Measurements from ENCODE around the gene CD36. TPM values are rescaled to one million over a fixed set of nuclear protein-coding genes. Genes with fewer than 3 reads are reported as not detected.

Gene CD36
- total and polyA plus RNA-seq, 4 donors, result 40.1 to 726 (median 115) TPM

DNA sequence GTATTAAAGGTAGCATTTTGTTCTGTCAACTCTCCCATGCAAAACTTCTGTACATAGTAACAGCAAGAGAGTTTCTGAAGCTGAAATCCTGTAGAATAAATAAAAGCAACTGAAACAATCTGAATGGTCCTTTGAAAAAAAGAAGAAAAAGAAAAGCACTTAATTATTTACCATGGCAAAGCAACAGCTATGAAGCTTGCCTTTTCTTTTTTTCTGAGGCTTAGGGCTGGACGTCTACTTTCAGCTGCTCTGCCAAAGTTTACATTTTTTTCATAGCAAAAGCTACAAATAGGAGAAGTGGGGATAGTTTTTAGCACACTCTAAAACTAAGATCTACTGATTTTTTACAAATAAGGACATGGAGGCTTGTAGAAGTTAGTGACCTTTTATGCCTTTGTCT is 31.3 kb upstream of the CD36 start:
- Histone ChIP-seq H3K4me3 (no peak overlapping the region), H3K4me1 (ENCODE audit: control insufficient read depth in 5 of 5, insufficient read depth in 5 of 5, low read length in 5 of 5) (peaks cover 2 to 52% (median 22%) of the 10 kb centered on the region in 5 donors), H3K9me3 (ENCODE audit: control insufficient read depth in 4 of 4, insufficient read depth in 3 of 4, low read length in 3 of 4) (no peaks in the 10 kb centered on the region), H3K9ac (ENCODE audit: insufficient read depth in 1 of 2, low read length in 2 of 2) (peak overlapping the region in 1 of 2 donors; percentile 17), H3K27me3 (ENCODE audit: control insufficient read depth in 3 of 3, insufficient read depth in 3 of 3, low read length in 2 of 3) (no peaks in the 10 kb centered on the region), H3K27ac (ENCODE audit: low read depth in 1 of 2, low read length in 1 of 2) (peak overlapping the region in 1 of 2 donors; percentile 53), H3K36me3 (ENCODE audit: control insufficient read depth in 4 of 4, insufficient read depth in 4 of 4, low read length in 4 of 4) (no peaks in the 10 kb centered on the region)
- no peak for TF ChIP-seq CTCF (IDR thresholded peaks at IDR 0.05; ENCODE audit: control extremely low read depth, extremely low read depth)
- peak in 2 of 3 donors; percentile 82 to 84 for DNase-seq
- whole genome bisulfite sequencing, 2 donors, result 45 to 61% methylated on average over 1 of the region's 1 CpG
- ATAC-seq (ENCODE audit: insufficient read depth, low FRiP score), result no peak

DNA sequence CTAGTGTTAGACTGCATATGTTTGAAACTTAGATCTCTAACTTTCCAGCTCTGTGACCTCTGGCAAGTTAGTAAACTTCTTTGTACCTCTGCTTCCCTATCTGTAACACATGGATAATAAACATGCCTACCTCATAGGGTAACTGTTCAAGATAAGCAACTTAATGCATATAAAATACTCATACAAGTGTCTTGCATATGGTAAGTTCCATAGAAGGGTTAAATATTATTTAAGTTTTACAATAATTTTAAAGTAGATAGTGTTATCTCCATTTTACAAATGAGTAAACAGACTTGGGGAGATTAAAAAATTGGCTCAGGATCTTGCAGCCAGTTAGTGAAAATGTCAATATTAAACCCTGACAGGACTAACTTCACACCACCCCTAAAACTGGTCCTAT is 30.1 kb upstream of the CD36 start:
- Histone ChIP-seq H3K9ac (ENCODE audit: insufficient read depth in 1 of 2, low read length in 2 of 2) (no peak overlapping the region), H3K36me3 (ENCODE audit: control insufficient read depth in 4 of 4, insufficient read depth in 4 of 4, low read length in 4 of 4) (no peaks in the 10 kb centered on the region), H3K9me3 (ENCODE audit: control insufficient read depth in 4 of 4, insufficient read depth in 3 of 4, low read length in 3 of 4) (no peaks in the 10 kb centered on the region), H3K4me1 (ENCODE audit: control insufficient read depth in 5 of 5, insufficient read depth in 5 of 5, low read length in 5 of 5) (peaks cover 2 to 54% (median 22%) of the 10 kb centered on the region in 5 donors), H3K4me3 (no peak overlapping the region), H3K27ac (ENCODE audit: low read depth in 1 of 2, low read length in 1 of 2) (no peak overlapping the region), H3K27me3 (ENCODE audit: control insufficient read depth in 3 of 3, insufficient read depth in 3 of 3, low read length in 2 of 3) (no peaks in the 10 kb centered on the region)
- ATAC-seq (ENCODE audit: insufficient read depth, low FRiP score) (no peak), DNase-seq (no peak)
- TF ChIP-seq CTCF (IDR thresholded peaks at IDR 0.05; ENCODE audit: control extremely low read depth, extremely low read depth), result no peak

DNA sequence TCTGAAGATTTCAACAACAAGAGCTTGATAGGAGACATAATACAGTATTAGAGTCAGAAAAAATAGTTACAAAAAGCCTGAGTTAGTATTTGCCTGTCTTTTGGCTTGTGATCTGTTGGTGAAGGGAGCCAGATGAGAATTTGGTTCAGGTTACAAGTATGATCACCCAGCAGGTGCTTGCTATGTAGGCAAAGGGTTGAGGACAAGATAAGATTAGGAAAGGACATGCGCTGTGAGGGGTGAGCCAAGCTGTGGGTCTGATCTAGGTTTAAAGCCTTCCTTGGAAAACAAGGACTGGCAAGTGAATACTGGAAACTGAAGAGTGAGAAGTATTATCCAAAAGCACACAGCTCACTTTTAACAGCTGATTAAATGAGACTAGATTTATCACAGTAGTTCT is 28.7 kb upstream of the CD36 start:
- peak overlapping the region in 1 of 2 donors; percentile 71 for H3K27ac ChIP-seq (ENCODE audit: low read depth in 1 of 2, low read length in 1 of 2)
- no peaks in the 10 kb centered on the region for H3K9me3 ChIP-seq (ENCODE audit: control insufficient read depth in 4 of 4, insufficient read depth in 3 of 4, low read length in 3 of 4)
- DNase-seq (no peak), ATAC-seq (ENCODE audit: insufficient read depth, low FRiP score) (no peak)
- H3K36me3 ChIP-seq (ENCODE audit: control insufficient read depth in 4 of 4, insufficient read depth in 4 of 4, low read length in 4 of 4), result no peaks in the 10 kb centered on the region
- no peak overlapping the region for H3K4me3 ChIP-seq
- H3K27me3 ChIP-seq (ENCODE audit: control insufficient read depth in 3 of 3, insufficient read depth in 3 of 3, low read length in 2 of 3), result no peaks in the 10 kb centered on the region
- WGBS, 2 donors, result 100% methylated on average over 1 of the region's 1 CpG
- TF ChIP-seq CTCF (IDR thresholded peaks at IDR 0.05; ENCODE audit: control extremely low read depth, extremely low read depth), result no peak
- peaks cover 2 to 52% (median 22%) of the 10 kb centered on the region in 5 donors for H3K4me1 ChIP-seq (ENCODE audit: control insufficient read depth in 5 of 5, insufficient read depth in 5 of 5, low read length in 5 of 5)
- no peak overlapping the region for H3K9ac ChIP-seq (ENCODE audit: insufficient read depth in 1 of 2, low read length in 2 of 2)

DNA sequence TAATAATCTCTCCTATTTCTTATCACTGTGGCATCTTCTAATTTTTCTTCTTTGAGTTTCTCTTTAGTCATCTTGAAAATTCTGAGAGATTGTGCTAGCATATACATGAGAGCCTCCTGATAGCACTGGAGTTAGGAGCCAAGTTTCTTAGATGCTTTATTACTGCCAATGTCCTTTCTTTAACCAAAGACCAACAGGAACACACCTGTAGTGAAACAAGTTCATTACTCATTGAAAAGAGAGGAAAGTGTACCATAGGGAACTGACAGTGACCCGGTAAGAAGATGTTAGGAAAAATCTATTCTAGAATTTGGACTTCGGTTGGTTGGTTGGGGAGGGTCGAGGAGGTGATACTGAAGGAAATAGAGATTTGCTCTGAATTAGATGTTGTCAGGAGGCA is 27.1 kb upstream of the CD36 start:
- Histone ChIP-seq H3K9ac (ENCODE audit: insufficient read depth in 1 of 2, low read length in 2 of 2) (no peak overlapping the region), H3K27ac (ENCODE audit: low read depth in 1 of 2, low read length in 1 of 2) (peak overlapping the region in 1 of 2 donors; percentile 88)
- WGBS, 2 donors, result 27 to 74% methylated on average over 3 of the region's 3 CpGs

More for the DNA sequence above, 27.1 kb upstream of the CD36 start:
- no peak overlapping the region for H3K4me3 ChIP-seq
- ATAC-seq (ENCODE audit: insufficient read depth, low FRiP score), result no peak
- TF ChIP-seq CTCF (IDR thresholded peaks at IDR 0.05; ENCODE audit: control extremely low read depth, extremely low read depth), result no peak
- peaks cover 2 to 50% (median 22%) of the 10 kb centered on the region in 5 donors for H3K4me1 ChIP-seq (ENCODE audit: control insufficient read depth in 5 of 5, insufficient read depth in 5 of 5, low read length in 5 of 5)
- no peaks in the 10 kb centered on the region for H3K9me3 ChIP-seq (ENCODE audit: control insufficient read depth in 4 of 4, insufficient read depth in 3 of 4, low read length in 3 of 4)
- no peaks in the 10 kb centered on the region for H3K36me3 ChIP-seq (ENCODE audit: control insufficient read depth in 4 of 4, insufficient read depth in 4 of 4, low read length in 4 of 4)
- no peak for DNase-seq
- no peaks in the 10 kb centered on the region for H3K27me3 ChIP-seq (ENCODE audit: control insufficient read depth in 3 of 3, insufficient read depth in 3 of 3, low read length in 2 of 3)
